Dedifferentiated amniotic fluid mesenchymal stem cell (primary cell): ENCODE results near the gene PRKAG2.
"Not testable (repeated sequence)": the region's sequence is repeated elsewhere in the genome, so short reads cannot be mapped to it uniquely, and the experiment has no call there.

Experiments
- DNase-seq: peaks from one replicate; pipeline ENCODE4 v3.0.0-alpha.2; 2016; ENCODE audit errors: extremely low spot score

The PRKAG2 gene

DNA sequence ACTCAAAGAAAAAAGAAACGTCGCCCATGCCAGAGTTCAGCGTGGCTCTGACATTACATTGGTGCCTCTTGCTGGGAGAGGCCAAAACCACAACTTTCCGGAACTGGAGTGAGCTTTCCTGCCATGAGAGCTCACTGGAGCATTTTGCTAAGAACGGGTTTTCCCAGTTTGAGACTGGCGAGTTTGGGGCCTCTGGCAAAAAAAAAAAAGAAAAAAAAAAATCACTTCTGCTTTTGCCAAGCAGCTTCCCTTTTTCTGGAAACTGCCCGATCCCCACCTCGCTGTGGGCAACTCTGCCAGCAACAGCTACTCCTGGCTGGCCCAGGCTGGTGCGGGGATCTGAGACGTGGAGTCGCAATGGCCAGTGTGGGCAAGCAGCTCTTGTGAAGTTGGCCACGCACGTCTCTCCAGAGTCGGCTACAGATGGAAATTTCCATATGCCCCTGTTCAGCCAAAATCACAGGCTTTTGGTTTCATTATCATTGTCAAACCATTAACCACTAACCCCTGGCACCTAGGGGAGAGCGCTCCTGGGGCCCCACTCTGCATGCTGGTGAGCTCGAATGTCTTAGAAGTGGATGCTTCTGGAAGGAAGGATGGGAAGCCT is 25.7 kb downstream of the PRKAG2 start:
- DNase-seq: no peak

DNA sequence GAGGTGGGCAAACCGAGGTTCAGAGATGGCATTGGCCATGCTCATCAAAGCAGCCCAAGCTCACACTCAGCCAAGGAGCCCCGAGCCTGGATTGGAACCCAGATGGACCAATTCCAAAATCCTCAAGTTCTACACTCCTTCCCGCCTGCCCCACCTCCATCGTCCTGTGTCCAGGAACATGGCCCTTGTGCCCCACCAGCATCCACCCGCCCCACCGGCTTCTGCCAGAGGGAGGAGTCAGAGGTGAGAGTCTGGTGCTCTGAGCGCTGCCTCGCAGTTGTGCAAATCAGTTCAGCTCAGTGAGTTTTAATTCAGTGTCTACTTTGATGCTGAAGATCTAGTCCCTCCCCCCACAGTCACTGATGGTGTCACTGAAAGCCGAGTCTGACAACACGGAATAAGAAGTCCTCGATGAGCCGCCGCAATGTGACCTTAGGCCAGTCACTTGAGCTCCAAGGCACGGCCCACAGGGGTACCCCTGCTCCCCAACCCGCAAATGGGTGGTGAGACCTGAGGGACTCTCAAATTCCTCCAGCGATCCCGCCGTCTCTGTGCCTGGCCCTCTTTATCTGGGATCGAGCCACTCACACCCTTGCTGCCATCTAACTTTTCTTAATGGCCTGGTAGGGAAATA is 26.3 kb downstream of the PRKAG2 start:
- DNase-seq: no peak

DNA sequence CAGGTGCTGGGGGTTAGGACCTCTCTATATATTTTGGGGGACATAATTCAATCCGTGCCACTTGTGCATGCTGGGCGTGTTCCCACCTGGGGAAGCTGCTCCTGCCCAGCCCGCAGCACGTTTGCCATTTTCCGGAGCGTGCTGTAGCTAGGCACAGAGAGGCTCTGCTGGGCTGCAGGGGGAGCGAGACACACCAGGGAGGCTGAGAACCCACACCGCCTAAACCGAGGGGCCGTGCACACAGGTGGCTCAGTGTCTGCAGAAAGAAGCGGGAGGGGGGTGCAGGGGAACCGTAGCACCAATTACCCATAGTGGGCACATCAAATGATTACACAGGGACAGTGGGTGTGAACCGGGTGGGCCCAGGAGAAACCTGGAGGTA is 27.0 kb downstream of the PRKAG2 start:
- DNase-seq: no peak

DNA sequence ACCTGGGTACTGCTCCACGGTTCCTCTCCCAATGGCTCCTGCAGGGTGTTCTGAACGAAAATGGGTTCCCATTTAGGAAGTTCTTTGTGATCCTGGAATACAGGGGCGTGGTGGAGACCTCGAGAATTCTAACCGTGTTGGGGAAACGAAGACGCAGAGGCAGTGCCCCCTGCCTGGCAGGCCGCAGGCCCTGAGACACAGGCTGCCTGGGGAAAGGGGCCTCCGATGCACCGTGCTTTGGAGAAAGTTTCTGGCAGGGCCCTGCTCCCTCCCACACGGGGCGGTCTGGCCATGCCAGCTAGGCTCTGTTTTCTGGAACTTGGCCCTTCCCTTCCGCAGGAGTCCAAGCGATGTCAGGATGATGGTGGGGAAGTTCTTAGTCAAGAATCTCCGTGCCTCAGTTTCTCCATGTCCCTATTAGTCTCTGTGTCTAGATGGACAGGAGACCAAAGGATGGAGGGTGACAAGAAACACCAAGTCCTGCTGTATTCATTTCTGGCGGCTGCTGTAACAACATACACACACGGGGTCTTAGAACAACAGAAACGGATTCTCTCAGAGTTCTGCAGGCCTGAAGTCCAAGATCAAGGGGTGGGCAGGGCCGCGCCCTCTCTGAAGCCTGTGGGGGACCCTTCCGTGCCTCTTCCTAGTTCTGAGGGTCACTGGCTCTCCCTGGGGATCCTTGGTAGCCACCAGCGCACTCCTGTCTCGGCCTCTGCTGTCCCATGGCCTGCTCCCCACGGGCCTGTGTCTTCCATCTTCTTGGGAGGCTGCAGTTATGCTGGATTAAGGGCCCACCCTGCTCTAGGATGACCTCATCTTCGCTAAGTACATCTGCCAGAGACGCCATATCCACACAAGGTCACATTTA is 27.7 kb downstream of the PRKAG2 start:
- DNase-seq: no peak

DNA sequence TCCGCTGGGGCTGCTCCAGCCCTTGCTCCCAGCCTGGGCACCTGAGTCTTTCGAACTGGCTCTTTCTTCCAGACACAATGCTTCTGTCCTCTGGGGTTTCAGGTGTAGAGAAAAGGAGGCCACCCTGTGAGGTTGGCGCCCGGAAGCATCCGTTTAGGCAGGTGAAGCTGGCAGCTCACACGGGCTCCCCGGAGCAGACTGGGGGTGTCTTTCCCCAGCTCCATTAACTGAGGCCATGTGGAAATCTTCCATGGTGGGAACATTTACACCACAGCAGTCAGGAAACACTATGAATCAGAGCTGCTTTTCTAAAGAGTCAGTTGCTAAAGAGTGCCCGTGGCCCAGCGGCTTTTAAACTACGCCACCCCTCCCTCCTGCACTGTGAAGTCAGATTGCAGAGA is 29.2 kb downstream of the PRKAG2 start:
- no peak for DNase-seq

DNA sequence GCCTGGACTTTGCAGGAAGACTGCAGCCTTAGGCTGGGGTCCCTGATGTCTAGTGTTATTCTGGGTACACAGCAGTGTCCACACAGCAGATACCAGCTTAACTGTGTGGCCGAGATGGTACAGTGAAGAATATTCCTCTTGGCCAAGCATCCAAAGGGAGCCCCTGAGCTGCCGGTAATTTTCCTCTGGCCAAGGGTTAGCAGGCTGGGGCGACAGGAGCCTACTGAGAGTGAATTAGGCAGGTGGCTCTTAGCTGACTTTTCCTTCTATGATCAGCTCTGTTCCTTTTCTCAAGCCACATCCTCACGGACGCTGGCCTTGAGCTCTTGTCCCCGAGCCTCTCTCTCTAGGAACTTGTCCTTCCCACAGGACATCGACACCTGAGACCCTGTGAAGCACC is 29.8 kb downstream of the PRKAG2 start:
- no peak for DNase-seq

DNA sequence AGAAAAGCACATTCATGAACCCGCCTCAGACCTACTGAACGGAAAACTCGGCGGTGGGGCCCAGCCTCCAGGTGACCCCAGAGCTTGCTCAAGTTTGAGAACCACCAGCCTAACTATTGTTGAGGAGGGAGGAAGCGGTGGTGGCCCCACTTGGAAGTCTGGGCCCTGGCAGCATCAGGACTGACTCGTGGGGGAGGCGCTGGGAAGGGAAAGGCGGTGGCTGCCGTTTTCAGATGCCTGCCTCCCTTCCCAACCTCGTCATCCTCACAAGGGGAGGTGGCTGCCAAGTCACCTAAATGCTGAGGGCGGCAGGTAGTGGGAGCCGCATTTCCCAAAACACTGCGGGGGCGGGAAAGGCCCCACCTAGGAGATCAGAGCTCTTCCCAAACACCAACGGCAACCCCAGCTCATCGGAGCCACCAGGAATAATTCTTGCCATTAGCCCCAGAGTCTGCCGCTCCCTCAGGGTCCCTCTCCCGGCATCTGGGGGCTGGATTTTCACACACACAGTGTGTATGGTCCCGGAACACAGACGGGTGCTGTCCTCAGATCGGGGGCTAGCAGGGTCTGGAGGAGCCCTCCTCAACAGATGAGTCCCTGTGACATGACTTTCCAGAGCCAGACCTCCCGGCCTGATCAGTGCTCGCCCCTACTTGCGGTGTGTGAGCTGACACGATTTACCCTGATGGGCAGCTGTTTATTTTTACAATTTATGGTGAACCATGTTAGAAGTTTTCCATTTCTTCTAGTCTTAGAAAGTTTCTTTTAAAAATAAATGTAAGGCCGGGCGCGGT is 31.3 kb downstream of the PRKAG2 start:
- no peak for DNase-seq

DNA sequence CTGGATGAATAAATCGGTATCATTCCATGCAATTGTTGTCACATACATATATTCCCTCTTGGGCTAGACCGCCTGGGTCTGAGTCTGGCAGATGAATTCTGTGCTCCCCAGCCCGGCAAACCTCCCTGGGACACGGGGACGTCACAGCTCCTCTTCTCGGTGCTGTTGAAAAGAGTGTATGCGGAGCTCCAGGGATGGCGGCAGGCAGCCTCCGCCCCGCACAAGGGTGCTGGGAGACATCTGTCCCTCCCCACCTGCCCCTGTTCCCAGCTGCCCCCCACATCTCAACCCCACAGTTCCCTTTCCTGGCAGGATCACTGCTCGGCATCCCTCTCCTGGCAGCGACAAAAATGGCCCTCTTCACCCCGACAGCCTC is 32.1 kb downstream of the PRKAG2 start:
- DNase-seq: no peak

DNA sequence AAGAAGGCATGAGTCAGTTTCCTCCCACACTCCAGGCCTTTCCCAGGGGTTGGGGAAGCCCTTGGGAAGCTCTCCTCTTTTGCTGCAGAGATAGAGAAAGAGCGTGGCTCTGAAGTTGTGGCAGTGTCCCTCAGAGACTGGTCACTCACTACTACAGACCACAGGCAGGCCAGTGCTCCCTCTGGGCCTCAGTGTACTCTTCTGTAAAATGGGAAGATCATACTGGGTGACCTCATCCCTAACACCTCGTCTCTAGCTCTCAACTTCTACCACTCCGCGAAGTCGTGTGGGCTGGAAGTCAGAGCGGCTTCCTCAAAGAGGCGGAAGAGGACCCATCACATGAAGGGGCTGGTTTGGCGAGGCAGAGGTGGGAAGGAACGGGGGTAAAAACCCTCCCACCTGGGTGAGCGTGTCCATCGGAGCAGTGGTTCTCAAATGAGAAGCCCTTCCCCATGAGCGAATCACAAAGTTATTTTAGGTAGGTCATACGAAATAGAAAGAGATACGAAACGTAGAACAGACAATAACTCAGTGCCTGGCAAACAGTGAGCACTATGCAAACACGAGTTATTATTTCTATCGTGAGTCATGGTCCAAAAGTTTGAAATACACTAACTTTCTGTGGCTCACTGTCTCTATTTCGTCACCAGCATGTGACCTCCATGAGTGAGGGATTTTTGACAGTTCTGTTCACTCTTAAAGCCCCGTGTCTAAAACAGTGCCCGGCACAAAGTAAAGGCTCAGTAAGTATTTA is 32.7 kb downstream of the PRKAG2 start:
- no peak for DNase-seq

DNA sequence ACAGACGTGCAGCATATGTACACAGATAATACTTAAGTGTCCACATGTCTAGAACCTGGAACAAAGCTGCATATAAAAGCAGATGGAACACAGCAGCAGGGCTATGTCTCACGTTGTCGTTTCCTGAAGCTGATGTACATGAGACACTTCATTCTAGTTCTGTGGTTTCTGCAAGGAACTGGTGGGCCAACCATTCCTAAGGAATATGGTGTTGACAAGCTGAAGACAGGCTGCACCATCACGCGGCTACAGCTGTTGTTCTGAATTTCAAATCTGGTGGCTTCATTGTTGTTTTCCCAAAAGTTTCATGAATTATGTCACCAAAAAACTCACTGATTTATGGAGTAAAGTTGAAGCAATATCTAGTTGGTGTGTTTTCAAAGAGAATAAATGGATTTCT is 33.7 kb downstream of the PRKAG2 start:
- DNase-seq: no peak

DNA sequence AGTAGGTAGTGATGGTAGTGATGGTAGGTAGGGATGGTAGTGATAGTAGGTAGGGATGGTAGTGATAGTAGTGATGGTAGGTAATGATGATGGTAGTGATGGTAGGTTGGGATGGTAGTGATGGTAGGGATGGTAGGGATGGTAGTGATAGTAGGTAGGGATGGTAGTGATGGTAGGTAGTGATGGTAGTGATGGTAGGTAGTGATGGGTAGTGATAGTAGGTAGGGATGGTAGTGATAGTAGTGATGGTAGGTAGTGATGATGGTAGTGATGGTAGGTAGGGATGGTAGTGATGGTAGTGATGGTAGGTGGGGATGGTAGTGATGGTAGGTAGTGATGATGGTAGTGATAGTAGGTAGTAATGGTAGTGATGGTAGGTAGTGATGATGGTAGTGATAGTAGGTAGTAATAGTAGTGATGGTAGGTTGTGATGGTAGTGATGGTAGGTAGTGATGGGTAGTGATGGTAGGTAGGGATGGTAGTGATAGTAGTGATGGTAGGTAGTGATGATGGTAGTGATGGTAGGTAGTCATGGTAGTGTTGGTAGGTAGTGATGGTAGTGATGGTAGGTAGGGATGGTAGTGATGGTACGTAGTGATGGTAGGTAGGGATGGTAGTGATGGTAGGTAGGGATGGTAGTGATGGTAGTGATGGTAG is 35.4 kb downstream of the PRKAG2 start:
- DNase-seq: not testable (repeated sequence)

DNA sequence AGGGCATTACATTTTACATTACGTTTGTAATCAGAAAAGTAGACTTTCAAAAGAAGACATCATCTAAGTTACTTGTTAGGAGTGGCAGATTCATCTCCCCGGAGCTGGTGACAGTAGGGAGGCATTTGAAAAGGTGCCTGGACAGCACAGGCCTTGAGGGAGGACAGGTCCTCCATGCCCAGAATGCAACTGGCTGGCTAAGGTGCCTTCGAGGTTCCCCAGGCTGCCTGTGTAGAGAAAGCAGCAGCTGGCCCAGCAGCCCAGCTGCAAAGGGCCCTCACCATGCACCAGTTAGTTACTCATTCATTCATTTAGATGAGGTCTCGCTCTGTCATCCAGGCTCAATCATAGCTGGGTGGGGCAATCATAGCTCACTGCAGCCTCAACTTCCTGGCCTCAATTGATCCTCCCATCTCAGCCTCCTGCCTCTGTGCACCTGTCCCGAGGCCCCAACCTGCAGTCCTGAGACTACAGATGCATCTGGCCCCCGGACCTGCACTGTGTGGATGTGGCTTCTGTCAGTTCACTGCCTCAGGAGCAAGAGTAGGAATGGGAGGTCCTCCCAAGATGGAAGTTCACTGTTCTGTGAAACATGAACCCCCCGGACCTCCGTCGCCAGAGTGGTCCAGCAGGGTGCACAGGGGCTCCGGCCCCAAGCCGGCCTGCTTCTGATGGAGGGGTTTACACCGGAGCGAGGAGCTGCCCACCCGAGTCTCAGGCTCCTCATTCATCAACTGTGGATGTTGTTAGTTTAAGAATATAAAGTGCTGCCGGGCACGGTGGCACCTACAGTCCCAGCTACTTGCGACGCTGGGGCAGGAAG is 36.6 kb downstream of the PRKAG2 start:
- DNase-seq: no peak

DNA sequence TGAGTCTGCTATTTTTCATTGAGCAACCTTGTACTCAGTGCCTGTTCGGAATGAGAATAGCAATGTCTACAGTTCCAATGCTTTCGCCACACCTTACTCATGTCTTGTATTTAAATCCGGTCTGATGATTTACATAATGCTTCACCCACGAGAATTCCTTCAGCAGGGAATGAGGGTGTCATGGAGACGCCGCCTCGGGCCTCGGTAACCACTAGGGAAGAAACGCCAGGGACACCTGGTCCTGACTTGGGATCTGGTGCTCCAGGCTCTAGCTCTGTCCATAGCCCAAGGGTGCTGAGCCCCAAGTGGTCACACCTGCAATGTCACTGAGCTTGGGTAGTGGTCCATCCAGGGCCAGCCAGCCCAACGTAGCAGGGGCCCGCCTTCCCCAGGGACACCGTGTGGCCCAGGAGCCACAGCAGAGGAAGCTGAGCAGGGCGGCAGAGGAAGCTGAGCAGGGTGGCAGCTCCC is 37.4 kb downstream of the PRKAG2 start:
- DNase-seq: no peak

DNA sequence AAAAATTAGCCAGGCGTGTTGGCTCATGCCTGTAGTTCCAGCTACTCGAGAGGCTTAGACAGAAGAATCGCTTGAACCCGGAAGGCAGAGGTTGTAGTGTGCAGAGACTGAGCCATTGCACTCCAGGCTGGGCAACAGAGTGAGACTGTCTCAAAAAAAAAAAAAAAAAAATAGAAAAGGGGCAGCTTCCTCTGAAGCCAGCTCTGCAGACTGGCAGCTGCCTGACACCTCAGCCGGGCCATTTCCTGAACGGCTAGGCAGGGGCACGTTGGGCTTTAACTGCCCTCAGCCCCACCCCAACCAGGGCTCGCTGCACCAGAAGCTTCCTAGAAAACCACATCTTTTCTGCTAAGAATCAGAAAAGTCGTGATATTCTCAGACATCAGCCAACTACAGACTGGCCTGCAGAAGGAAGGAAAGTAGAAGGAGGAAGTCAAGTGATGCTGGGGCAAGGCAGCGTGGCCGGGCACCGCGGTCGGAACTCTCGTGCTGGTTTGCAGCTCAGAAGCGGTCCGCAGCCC is 38.0 kb downstream of the PRKAG2 start:
- no peak for DNase-seq

DNA sequence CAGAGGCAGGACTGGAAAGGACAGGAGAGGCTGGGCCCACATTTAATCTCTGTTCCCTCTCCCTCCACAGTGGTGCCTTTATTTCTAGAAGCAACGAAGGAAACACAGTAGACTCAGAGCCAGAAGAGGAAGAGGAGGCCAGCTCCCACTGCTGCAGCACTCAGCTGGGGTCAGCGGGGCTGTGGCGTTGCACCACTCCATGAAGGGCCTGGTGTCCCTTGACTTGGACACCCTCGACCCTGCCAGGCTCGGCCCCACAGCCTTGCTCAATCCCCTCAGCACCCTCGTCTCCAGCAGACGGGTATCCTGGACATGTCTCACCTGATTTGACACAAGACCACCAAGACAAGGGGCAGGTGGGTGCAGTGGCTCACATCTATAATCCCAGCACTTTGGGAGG is 38.8 kb downstream of the PRKAG2 start:
- no peak for DNase-seq

DNA sequence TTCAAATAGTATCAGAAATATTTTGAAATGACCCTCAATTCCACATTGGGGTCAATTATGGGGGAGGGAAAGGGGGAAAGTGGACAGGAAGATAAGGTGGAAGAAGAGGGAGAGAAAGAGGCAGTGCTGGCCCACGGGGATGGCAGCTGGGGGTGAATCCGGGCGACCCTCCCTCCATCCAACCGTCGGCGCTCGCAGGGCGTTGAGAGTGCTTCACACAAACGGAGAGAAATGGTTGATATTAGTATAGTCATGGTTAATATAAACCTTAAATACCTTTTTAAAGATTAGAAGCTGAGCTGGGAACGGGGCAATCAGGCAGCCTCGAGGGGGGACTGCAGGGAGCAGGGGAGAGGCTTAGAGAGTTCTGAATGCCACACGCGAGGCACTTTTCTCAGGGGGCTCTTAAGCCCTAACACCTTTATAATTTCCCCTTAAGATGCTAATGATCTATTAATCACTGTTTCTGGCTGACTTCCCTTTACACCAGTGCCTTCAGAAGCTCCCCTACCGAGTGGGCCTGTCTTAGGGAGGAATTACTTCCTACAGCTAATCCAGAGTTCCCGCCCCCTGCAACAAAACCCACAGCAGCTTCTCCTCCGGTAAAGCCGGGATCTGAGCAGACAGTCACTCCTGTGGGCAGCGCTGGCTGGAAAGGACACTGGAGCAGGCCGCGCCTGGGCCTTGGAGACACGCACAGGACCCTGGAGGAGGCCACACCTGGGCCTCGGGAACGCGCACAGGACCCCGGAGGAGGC is 39.5 kb downstream of the PRKAG2 start:
- DNase-seq: no peak

DNA sequence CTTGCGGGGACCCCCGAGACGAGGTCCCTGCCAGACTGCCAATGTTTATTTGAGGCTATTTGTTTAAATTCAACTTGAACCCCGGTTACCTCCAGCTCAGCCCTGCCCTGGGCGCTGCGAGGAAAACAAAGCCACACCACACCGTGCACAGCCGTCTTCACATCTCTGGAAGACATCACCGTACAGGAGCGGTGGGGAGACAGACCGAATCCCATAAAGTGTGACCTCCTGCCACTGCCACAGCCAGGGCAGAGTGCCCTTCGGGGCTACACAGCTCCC is 40.0 kb downstream of the PRKAG2 start:
- DNase-seq: no peak

DNA sequence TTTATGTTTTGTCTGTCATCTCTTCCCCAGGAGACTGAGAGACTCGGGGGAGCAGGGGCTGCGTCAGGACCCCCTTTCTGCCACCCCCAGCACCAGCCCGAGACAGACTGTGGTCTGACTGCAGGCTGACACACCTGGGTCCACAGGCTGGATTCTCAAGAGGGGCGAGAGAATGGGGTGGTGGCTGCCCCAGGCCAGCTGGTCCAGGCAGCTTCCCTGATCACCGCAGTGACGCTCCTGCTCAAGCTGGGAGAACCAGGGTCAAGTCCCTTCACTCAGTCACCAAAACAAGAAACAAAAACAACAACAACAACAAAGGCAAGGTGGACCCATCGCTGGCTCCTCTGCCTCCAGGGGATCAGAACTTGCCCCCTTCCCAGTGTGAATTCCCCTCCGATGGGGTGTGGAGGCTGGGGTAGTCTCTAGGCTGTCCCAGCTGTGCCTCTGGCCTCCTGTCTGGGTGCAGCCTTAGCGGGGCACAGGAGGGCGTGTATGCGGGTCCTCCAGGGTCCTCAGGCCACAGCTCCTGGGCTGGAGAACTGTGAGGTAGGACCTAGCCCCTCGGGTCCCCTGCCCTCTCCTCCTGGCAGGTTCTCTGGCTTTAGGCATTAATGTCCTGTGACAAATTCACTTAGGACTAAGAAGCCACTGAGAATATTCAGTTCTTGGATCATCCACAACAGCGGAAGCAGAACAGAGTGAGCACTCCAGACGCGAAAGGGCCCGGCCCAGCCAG is 40.6 kb downstream of the PRKAG2 start:
- no peak for DNase-seq

DNA sequence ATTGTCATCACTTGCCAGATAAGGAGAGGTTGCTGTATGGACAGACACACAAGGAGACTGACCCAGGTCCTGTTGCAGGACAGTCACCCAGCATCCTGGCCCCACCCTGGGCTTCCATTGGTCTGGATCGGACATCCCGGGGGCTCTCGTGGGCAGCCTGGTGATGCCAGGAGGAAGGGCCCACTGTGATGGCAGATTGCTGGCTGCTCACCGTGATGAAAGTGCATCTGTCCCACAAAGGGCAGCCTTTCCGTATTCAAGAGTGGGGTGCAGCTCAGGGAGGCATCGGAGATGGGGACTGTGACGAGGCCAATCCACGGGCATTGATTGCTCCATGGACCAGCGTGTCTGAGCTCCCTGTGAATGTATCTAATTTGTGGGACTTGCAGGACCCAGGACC is 41.3 kb downstream of the PRKAG2 start:
- DNase-seq: no peak
